WTC11 (cell line): Measurements from ENCODE around the gene AKAP13. TPM values are rescaled to one million over a fixed set of nuclear protein-coding genes. Genes with fewer than 3 reads are reported as not detected.
A peak's percentile ranks its signal among the peaks of the same experiment; 100 is the strongest.

Experiments used
- ATAC-seq: fragments of 200-7000 bp; cut with Tn5 transposase; 2 replicates; pipeline ENCODE4 v1.10.0; 2021; ENCODE audit warnings: mild to moderate bottlenecking, moderate library complexity
- CTCF ChIA-PET: fragments of 300-600 bp; sonication (Branson Sonifier 250); formaldehyde crosslinking; loops from one replicate; lab custom pipeline; 2021; ENCODE audit warnings: antibody characterized with exemption; lab: Charles Lee
- POLR2A ChIA-PET: fragments of 350-600 bp; sonication (Branson Sonifier 250); formaldehyde crosslinking; loops from one replicate; lab custom pipeline; 2021; ENCODE audit warnings: antibody characterized with exemption; lab: Charles Lee
- DNase-seq: peaks from one replicate; pipeline ENCODE4 v3.0.0; 2021; ENCODE audit warnings: low spot score
- H3K27ac Mint-ChIP-seq: 2 replicates; pipeline ENCODE4 v1.8.0; 2021; ENCODE audit warnings: mixed read lengths
- H3K27me3 Mint-ChIP-seq: 2 replicates; pipeline ENCODE4 v1.8.0; 2021; ENCODE audit warnings: low read depth, mild to moderate bottlenecking, moderate library complexity, mixed read lengths
- H3K36me3 Mint-ChIP-seq: 2 replicates; pipeline ENCODE4 v1.8.0; 2021; ENCODE audit warnings: mixed read lengths
- H3K4me1 Mint-ChIP-seq: 2 replicates; pipeline ENCODE4 v1.8.0; 2022; ENCODE audit warnings: mixed read lengths
- H3K4me3 Mint-ChIP-seq: 2 replicates; pipeline ENCODE4 v1.8.0; 2021; ENCODE audit warnings: mild to moderate bottlenecking, moderate library complexity, mixed read lengths
- H3K9me3 Mint-ChIP-seq: 2 replicates; pipeline ENCODE4 v1.8.0; 2021; ENCODE audit warnings: mixed read lengths
- E2F5 ChIP-seq: sonication (generic); formaldehyde crosslinking; IDR thresholded peaks from 2 replicates; pipeline ENCODE4 v1.8.1; 2022; ENCODE audit warnings: mild to moderate bottlenecking, moderate library complexity, missing genetic modification reagents
- ERG ChIP-seq: fragments of 250-450 bp; sonication (Bioruptor Pico); IDR thresholded peaks from 2 replicates; pipeline ENCODE4 v1.8.0; 2021; ENCODE audit warnings: mild to moderate bottlenecking
- GABPB1 ChIP-seq: sonication (generic); formaldehyde crosslinking; IDR thresholded peaks from 2 replicates; pipeline ENCODE4 v1.8.1; 2023; ENCODE audit warnings: mild to moderate bottlenecking, missing genetic modification reagents
- GRHL2 ChIP-seq: fragments of 250-450 bp; sonication (Bioruptor Pico); IDR thresholded peaks from 2 replicates; pipeline ENCODE4 v1.8.0; 2022; ENCODE audit warnings: mild to moderate bottlenecking, moderate library complexity; ENCODE audit not compliant: insufficient replicate concordance, severe bottlenecking
- HMGXB4 ChIP-seq: sonication (generic); formaldehyde crosslinking; IDR thresholded peaks from 2 replicates; pipeline ENCODE4 v1.8.1; 2023; ENCODE audit warnings: mild to moderate bottlenecking, moderate library complexity, missing genetic modification reagents
- KAT7 ChIP-seq: sonication (generic); formaldehyde crosslinking; IDR thresholded peaks from 2 replicates; pipeline ENCODE4 v1.8.1; 2023; ENCODE audit warnings: missing genetic modification reagents, mild to moderate bottlenecking, borderline replicate concordance
- MXD4 ChIP-seq: fragments of 250-450 bp; sonication (Bioruptor Pico); IDR thresholded peaks from 2 replicates; pipeline ENCODE4 v1.8.0; 2021; ENCODE audit warnings: mild to moderate bottlenecking, moderate library complexity, borderline replicate concordance
- MYBL2 ChIP-seq: sonication (generic); formaldehyde crosslinking; IDR thresholded peaks from 2 replicates; pipeline ENCODE4 v1.8.1; 2023; ENCODE audit warnings: mild to moderate bottlenecking, moderate library complexity, missing genetic modification reagents
- NFYB ChIP-seq: sonication (generic); formaldehyde crosslinking; conservative IDR thresholded peaks from 2 replicates; pipeline ENCODE4 v1.8.0; 2022; ENCODE audit warnings: low read depth, missing genetic modification reagents
- NR3C1 ChIP-seq: sonication (generic); formaldehyde crosslinking; conservative IDR thresholded peaks from 2 replicates; pipeline ENCODE4 v1.8.1; 2023; ENCODE audit warnings: low read depth, mild to moderate bottlenecking, missing genetic modification reagents
- PRRX2 ChIP-seq: fragments of 250-450 bp; sonication (Bioruptor Pico); IDR thresholded peaks from 2 replicates; pipeline ENCODE4 v1.8.0; 2021; ENCODE audit warnings: mild to moderate bottlenecking
- STAT6 ChIP-seq: sonication (generic); formaldehyde crosslinking; conservative IDR thresholded peaks from 2 replicates; pipeline ENCODE4 v1.8.1; 2023; ENCODE audit warnings: mild to moderate bottlenecking, low read depth, missing genetic modification reagents, moderate library complexity
- TP53 ChIP-seq: sonication (generic); formaldehyde crosslinking; IDR thresholded peaks from 2 replicates; pipeline ENCODE4 v1.8.1; 2023; ENCODE audit warnings: mild to moderate bottlenecking, missing genetic modification reagents
- ZMAT4 ChIP-seq: fragments of 250-450 bp; sonication (Bioruptor Pico); IDR thresholded peaks from 2 replicates; pipeline ENCODE4 v1.9.0; 2021; ENCODE audit warnings: mild to moderate bottlenecking
- ZNF121 ChIP-seq: sonication (generic); formaldehyde crosslinking; IDR thresholded peaks from 2 replicates; pipeline ENCODE4 v1.8.0; 2023; ENCODE audit warnings: missing genetic modification reagents
- ZNF219 ChIP-seq: sonication (generic); formaldehyde crosslinking; IDR thresholded peaks from 2 replicates; pipeline ENCODE4 v1.8.0; 2023; ENCODE audit warnings: missing genetic modification reagents, mild to moderate bottlenecking, borderline replicate concordance
- ZSCAN18 ChIP-seq: fragments of 250-450 bp; sonication (Bioruptor Pico); IDR thresholded peaks from 2 replicates; pipeline ENCODE4 v2.1.2; 2022; ENCODE audit warnings: mild to moderate bottlenecking, moderate library complexity
- total RNA-seq: library from RNA; stranded (reverse); gene quantifications from 3 replicates; pipeline ENCODE4 v1.2.3, GENCODE V29; 2021

The AKAP13 gene
- total RNA-seq, 1 experiment from 2014 or later: 50.3 TPM

GRCh38 chr15:85702321-85703101, 322.1 kb downstream of the AKAP13 start:
- no peak overlapping the region for H3K4me3 Mint-ChIP-seq
- H3K36me3 Mint-ChIP-seq: no peaks in the 10 kb centered on the region
- TF ChIP-seq ZMAT4 (CRISPR knock-in tag): no peak
- TF ChIP-seq GRHL2 (CRISPR knock-in tag): no peak
- DNase-seq (no peak), ATAC-seq (peak; percentile 43)
- ChIA-PET CTCF (no interaction called here), POLR2A (no interaction called here)
- no peak overlapping the region for H3K27ac Mint-ChIP-seq
- H3K4me1 Mint-ChIP-seq: peaks cover 17% of the 10 kb centered on the region
- H3K27me3 Mint-ChIP-seq: no peaks in the 10 kb centered on the region
- no peaks in the 10 kb centered on the region for H3K9me3 Mint-ChIP-seq

- no peaks in the 10 kb centered on the region for H3K36me3 Mint-ChIP-seq
- H3K4me1 Mint-ChIP-seq: peaks cover 28% of the 10 kb centered on the region
- POLR2A ChIA-PET: no interaction called here
- no peaks in the 10 kb centered on the region for H3K9me3 Mint-ChIP-seq
- CTCF ChIA-PET: interaction anchor here (1.1 kb wide), 1 partner anchor 408 kb away, joined by 3 read pairs; no protein-coding TSS in a partner anchor
- TF ChIP-seq NR3C1 (CRISPR knock-in tag): no peak
- TF ChIP-seq STAT6 (CRISPR knock-in tag): no peak
- no peak for TF ChIP-seq ERG
- no peak overlapping the region; the same call in 1 of the 2 replicates for H3K27ac Mint-ChIP-seq
- H3K27me3 Mint-ChIP-seq: no peaks in the 10 kb centered on the region
- ATAC-seq (no peak), DNase-seq (no peak)
- H3K4me3 Mint-ChIP-seq: no peak overlapping the region
These were observed 323.7 kb downstream of the AKAP13 start for GRCh38 chr15:85704066-85704465.

GRCh38 chr15:85704720-85705429, 324.5 kb downstream of the AKAP13 start:
- Mint-ChIP-seq H3K36me3 (no peaks in the 10 kb centered on the region), H3K4me3 (no peak overlapping the region), H3K4me1 (peaks cover 28% of the 10 kb centered on the region), H3K9me3 (no peaks in the 10 kb centered on the region), H3K27ac (peak overlapping the region; percentile 63; the same call in 1 of the 2 replicates), H3K27me3 (no peaks in the 10 kb centered on the region)
- ATAC-seq: no peak
- ChIA-PET CTCF (interaction anchor here (1.1 kb wide), 1 partner anchor 408 kb away, joined by 3 read pairs; no protein-coding TSS in a partner anchor), POLR2A (no interaction called here)
- DNase-seq: no peak
- TF ChIP-seq PRRX2 (CRISPR knock-in tag): no peak
- TF ChIP-seq ERG: no peak
- no peak for TF ChIP-seq TP53 (CRISPR knock-in tag)
- no peak for TF ChIP-seq ZNF219
- TF ChIP-seq ZNF121 (CRISPR knock-in tag): no peak
- no peak for TF ChIP-seq NFYB (CRISPR knock-in tag)
- TF ChIP-seq GRHL2 (CRISPR knock-in tag): no peak
- TF ChIP-seq HMGXB4 (CRISPR knock-in tag): no peak
- no peak for TF ChIP-seq MXD4
- TF ChIP-seq KAT7 (CRISPR knock-in tag): no peak
- TF ChIP-seq ZSCAN18 (CRISPR knock-in tag): no peak
- TF ChIP-seq GABPB1 (CRISPR knock-in tag): no peak
- TF ChIP-seq MYBL2 (CRISPR knock-in tag): no peak
- TF ChIP-seq E2F5: no peak
